GM19025 (cell line): ENCODE data around the gene ST6GALNAC5.

Experiments used
- ATAC-seq: cut with Tn5 transposase; IDR thresholded peaks from one replicate; pipeline ENCODE4 v1.9.1; 2021; ENCODE audit warnings: mild to moderate bottlenecking, low read depth, moderate library complexity; ENCODE audit not compliant: unreplicated experiment

Gene ST6GALNAC5

GRCh38 chr1:77039111-77039510 is 171.8 kb downstream of the ST6GALNAC5 start:
- no peak for ATAC-seq

DNA sequence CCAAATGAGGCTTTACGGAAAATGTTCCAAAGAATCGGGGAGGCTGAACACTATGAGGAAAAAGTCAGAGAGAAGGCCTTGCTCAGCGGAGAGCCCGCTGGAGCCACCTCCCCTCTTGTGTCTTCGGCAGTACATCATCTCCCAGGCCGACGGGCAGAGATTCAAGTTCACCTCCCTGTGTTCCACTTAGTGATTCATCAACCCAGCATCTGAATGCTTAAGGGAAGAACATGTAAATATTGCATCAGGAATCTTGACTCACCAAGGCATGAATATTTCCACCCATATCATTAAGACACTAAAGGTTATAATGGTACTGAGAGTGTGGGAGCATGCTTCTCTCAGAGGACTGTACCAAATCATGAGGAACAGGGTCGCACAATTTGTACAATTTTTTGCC is 172.5 kb downstream of the ST6GALNAC5 start:
- no peak for ATAC-seq

DNA sequence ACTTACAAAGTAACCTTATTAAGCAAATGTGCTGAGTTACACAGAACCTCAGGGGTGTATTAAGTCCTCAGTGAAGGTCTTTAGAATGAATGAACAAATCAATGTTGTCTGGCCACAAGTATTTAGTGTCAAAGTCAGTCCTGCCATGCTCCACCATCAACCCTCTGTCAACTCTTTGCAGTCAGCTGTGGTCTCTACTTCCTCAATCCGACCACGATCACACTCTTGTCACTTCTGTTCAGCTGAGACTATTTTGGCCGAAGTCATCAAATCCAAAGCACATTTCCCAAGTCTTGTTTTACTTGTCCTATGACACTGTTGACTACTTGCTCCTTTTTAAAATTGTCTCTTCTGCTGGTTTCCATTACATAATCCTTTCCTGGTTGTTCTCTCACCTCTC is 173.5 kb downstream of the ST6GALNAC5 start:
- no peak for ATAC-seq

DNA sequence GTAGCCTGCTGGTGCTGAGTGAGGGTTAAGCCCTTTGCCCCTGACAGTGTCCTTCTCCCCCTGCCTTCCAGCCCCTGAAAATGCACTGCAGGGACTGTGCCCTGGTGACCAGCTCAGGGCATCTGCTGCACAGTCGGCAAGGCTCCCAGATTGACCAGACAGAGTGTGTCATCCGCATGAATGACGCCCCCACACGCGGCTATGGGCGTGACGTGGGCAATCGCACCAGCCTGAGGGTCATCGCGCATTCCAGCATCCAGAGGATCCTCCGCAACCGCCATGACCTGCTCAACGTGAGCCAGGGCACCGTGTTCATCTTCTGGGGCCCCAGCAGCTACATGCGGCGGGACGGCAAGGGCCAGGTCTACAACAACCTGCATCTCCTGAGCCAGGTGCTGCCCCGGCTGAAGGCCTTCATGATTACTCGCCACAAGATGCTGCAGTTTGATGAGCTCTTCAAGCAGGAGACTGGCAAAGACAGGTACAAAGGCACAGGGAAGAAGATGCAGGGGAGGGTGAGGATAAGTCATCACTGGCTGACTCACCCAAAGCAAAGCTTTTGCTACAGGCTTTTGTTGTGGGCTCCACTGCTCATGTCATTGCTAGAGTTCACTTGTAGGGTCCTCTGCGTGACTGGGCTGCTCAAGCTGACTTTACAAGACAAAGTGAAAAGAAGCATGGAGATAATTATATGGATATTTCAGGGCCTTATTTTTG is 177.0 kb downstream of the ST6GALNAC5 start:
- ATAC-seq, result no peak

- ATAC-seq, result no peak
Measured at GRCh38 chr1:77047575-77047974, 180.3 kb downstream of the ST6GALNAC5 start.

GRCh38 chr1:77047978-77048614 is 180.8 kb downstream of the ST6GALNAC5 start:
- ATAC-seq, result no peak

- ATAC-seq, result no peak
Measured at GRCh38 chr1:77048615-77049005, 181.3 kb downstream of the ST6GALNAC5 start.

- ATAC-seq, result no peak
Measured at GRCh38 chr1:77051425-77051824, 184.1 kb downstream of the ST6GALNAC5 start.

- ATAC-seq, result no peak
Measured at GRCh38 chr1:77056525-77056924, 189.2 kb downstream of the ST6GALNAC5 start.

GRCh38 chr1:77057994-77058585 is 190.8 kb downstream of the ST6GALNAC5 start:
- no peak for ATAC-seq

DNA sequence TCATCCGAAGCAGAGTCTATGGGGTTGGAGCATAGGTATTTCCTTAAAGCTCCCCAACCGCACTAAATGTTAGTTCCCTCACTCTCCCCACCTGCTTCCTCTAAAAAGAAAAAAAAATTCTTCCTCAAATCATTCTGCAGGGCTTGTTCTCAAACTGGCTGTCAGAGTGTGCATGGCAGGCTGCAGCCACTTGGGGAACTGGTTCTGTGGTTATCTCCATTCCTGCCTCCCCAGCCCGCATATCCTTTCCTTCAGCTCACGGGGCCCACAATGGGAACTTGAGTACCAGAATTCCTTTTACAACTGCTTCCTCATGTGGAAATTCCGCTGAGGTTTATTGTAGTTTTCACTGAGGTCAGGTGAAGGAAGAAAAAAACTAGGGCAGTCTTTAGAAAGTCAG is 192.7 kb downstream of the ST6GALNAC5 start:
- no peak for ATAC-seq

DNA sequence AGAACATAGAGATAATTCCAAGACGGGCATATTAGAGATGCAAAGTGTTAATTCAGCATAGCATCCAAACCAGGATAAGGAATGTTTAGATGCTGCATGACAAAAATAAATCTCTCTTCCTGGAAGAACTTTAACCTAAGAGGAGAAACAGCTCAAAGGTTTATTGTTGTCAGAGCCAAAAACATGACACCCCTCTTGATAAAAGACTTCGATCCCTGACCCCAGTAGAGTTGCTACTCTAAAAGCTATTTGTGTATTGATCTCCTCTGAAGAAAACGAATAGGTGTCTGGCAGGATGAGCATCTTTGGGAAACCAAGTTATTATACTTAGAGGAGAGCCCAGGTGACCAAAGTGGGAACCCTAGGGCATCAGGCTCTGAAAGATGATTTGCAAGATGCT is 193.9 kb downstream of the ST6GALNAC5 start:
- ATAC-seq, result no peak

GRCh38 chr1:77063118-77063517 is 195.8 kb downstream of the ST6GALNAC5 start:
- no peak for ATAC-seq

DNA sequence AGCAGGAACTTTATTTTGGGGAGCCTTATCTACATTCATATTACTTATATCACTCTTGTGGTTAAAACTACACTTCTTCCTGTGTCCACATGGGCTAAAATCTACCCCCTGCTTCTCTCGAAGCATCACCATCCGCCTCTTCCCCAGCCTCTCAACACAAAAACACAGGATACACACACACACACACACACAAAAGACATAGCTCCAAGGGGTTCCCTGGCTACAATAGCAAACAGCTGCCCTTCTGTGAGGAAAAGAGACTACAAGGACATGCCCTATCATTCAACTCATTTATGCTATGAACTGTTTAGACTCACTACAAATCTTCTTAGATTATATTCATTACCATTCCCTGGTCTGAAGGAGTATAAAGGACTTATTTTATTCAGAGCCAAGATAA is 197.0 kb downstream of the ST6GALNAC5 start:
- ATAC-seq, result no peak

DNA sequence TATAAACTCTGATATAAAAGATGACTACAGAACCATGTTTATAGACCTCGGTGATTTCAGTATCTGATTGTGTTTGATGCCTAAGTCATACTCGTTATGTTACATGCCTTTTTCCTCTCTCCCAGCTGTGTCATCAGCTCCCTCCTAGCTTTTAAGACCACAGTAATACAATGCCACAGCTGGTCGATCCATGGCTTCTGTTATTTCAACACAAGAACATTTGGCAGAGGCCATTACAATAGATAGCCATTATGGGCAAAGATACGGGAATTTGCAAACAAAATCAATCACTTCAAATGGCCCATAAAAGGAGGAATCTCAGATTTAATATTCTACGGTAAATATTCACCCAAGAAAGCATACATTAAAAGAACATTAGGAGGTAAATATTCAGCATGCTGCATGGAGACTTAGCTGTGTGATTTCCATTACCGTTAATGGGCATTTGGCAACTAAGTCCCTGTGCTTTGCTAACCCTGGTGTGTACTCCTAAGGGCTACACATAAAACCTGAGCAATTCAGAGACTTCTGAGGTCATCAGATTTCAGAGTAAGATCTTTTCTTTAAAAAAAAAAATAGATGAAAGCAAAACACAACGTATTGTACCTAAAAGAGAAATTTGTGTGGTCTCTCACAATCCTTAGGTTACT is 198.5 kb downstream of the ST6GALNAC5 start:
- no peak for ATAC-seq

GRCh38 chr1:77068013-77068412 is 200.7 kb downstream of the ST6GALNAC5 start:
- no peak for ATAC-seq

GRCh38 chr1:77076759-77077158 is 209.5 kb downstream of the ST6GALNAC5 start:
- no peak for ATAC-seq

DNA sequence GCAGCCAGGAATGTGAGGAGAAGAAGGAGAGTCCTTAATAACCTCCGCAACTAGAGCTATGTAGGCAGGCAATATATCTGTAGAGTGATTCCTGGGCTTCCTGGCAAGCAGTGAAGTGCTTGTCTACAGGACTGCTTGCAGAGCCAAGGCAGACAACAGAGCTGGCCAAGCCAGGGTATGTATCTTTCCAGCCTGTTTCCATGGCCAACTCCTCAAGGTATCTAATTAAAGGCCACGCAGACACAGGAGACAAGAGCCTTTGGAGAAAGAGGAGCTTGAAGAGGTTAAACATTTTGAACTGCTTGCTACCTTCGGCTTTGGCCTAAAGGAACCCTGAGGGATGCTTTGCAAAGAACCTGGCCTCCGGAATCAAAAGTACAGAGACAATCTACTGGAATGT is 214.6 kb downstream of the ST6GALNAC5 start:
- ATAC-seq, result no peak

DNA sequence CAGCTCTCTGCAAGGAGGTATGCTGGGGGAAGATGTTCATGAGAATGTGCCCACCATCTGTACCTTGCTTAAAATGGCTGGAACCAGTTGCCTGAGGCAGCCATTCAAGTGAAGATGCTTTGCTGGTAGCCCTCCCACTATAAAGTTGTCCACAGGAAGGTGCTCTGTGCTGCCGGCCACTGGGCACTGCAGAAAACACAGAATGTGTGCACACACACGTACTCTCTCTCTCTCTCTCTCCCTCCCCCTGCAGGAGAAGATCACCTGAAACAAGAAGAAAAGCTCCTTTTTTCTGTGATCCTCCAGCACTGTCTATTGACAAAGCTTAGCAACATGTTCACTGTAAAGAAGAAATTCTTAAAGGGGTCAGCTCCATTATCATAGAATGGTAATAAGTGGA is 217.2 kb downstream of the ST6GALNAC5 start:
- no peak for ATAC-seq

GRCh38 chr1:77085109-77085508 is 217.8 kb downstream of the ST6GALNAC5 start:
- ATAC-seq, result no peak

DNA sequence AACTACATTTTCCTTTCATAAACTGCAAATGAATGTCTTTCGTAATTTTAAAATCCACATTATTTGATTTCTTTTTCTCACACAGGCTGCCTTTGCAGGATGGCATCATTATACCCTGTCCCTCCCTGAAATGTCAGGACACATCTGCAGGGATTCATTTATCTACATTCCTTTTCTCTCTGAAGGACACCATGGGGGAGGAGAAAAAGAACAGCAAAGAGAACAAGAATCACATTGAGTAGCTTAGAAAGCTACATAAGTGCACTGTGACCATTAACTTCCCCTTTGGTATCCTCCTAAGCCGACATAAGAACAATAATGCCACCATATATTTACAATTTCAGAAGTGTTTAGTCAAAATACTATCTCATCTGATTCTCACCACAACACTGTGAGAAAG is 222.5 kb downstream of the ST6GALNAC5 start:
- no peak for ATAC-seq
